H1 (cell line): Measurements from ENCODE around the gene OR4K2.

ENCODE experiments used
- ASH2L ChIP-seq: fragments of 200-600, 300-600 bp; sonication (generic); IDR thresholded peaks from one replicate; pipeline ENCODE4 v1.7.1; 2017; ENCODE audit warnings: low read length
- CEBPB ChIP-seq: IDR thresholded peaks from 2 replicates; pipeline ENCODE4 v1.6.1; 2012; ENCODE audit warnings: low read depth, low read length
- EP300 ChIP-seq, 2 experiments: IDR thresholded peaks; 1 replicate in 1 of 2; 2 replicates in 1 of 2; pipeline ENCODE4 v1.6.1; 2011 to 2012; ENCODE audit warnings: low read depth in 2 of 2, low read length in 2 of 2, mild to moderate bottlenecking in 2 of 2, borderline replicate concordance in 1 of 2, inconsistent platforms in 1 of 2, moderate library complexity in 1 of 2
- JUND ChIP-seq: IDR thresholded peaks from 2 replicates; pipeline ENCODE4 v1.6.1; 2011; ENCODE audit warnings: mild to moderate bottlenecking, improper control_type of control experiment, low read length
- MAFK ChIP-seq: IDR thresholded peaks from 2 replicates; pipeline ENCODE4 v1.6.1; 2012; ENCODE audit warnings: low read depth, mild to moderate bottlenecking, improper control_type of control experiment, low read length
- POLR2A ChIP-seq, 2 experiments: IDR thresholded peaks; 1 replicate in 1 of 2; 2 replicates in 1 of 2; pipeline ENCODE4 v1.6.1; 2011; ENCODE audit warnings: low read depth in 2 of 2, low read length in 2 of 2, mild to moderate bottlenecking in 2 of 2; ENCODE audit errors: control extremely low read depth in 1 of 2
- RNF2 ChIP-seq: fragments of 200-900, 300-1000 bp; sonication (generic); IDR thresholded peaks from 2 replicates; pipeline ENCODE4 v1.7.1; 2016; ENCODE audit warnings: borderline replicate concordance, low read depth, mild to moderate bottlenecking, antibody characterized with exemption, low read length; ENCODE audit not compliant: poor library complexity, severe bottlenecking; ENCODE audit errors: missing control alignments
- SP1 ChIP-seq: IDR thresholded peaks from 2 replicates; pipeline ENCODE4 v1.6.1; 2011; ENCODE audit warnings: low read depth, low read length
- SRF ChIP-seq: IDR thresholded peaks from 2 replicates; pipeline ENCODE4 v1.6.1; 2011; ENCODE audit warnings: mild to moderate bottlenecking, low read depth, low read length, moderate library complexity
- TAF1 ChIP-seq: IDR thresholded peaks from 2 replicates; pipeline ENCODE4 v1.6.1; 2011; ENCODE audit warnings: mild to moderate bottlenecking, low read depth, low read length
- TF ChIP-seq, protein P1 (sequence below), 3 experiments: IDR thresholded peaks; 1 replicate in 2 of 3; 2 replicates in 1 of 3; pipeline versions ENCODE4 v1.5.1 to v1.6.1; 2011; ENCODE audit warnings: low read length in 3 of 3, mild to moderate bottlenecking in 3 of 3, inconsistent platforms in 2 of 3, low read depth in 1 of 3, moderate library complexity in 1 of 3; ENCODE audit not compliant: insufficient read depth in 1 of 3; ENCODE audit errors: control extremely low read depth in 1 of 3

DNA sequence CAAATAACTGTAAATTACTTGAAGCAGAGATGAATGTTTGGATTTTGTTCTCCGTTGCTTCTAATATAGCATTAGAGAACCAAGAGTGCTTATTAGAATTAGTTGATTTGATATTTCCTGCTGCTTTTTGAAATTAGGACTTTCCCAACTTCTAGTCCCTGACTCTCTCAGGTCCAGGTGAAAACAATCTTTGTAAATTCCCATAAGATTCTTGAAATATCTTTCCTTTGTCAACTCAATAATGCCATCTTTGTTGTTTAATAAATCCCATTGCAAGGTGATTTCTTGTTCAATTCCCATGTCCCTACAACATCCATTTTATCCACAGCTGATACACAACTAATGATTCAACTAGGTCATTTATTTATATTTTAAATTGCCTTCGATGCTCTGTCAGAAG is at the start of gene OR4K2:
- no peak for TF ChIP-seq JUND
- TF ChIP-seq, protein P1, sequence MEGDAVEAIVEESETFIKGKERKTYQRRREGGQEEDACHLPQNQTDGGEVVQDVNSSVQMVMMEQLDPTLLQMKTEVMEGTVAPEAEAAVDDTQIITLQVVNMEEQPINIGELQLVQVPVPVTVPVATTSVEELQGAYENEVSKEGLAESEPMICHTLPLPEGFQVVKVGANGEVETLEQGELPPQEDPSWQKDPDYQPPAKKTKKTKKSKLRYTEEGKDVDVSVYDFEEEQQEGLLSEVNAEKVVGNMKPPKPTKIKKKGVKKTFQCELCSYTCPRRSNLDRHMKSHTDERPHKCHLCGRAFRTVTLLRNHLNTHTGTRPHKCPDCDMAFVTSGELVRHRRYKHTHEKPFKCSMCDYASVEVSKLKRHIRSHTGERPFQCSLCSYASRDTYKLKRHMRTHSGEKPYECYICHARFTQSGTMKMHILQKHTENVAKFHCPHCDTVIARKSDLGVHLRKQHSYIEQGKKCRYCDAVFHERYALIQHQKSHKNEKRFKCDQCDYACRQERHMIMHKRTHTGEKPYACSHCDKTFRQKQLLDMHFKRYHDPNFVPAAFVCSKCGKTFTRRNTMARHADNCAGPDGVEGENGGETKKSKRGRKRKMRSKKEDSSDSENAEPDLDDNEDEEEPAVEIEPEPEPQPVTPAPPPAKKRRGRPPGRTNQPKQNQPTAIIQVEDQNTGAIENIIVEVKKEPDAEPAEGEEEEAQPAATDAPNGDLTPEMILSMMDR (IDR thresholded peaks at IDR 0.05; ENCODE audit: control extremely low read depth in 1 of 3, insufficient read depth in 1 of 3, low read depth in 1 of 3, low read length in 3 of 3) = no peak
- no peak for TF ChIP-seq TAF1
- TF ChIP-seq SP1 = no peak
- TF ChIP-seq MAFK = no peak
- no peak for TF ChIP-seq EP300 (IDR thresholded peaks at IDR 0.05; ENCODE audit: borderline replicate concordance in 1 of 2, low read depth in 2 of 2, low read length in 2 of 2)
- TF ChIP-seq RNF2 = no peak
- no peak for TF ChIP-seq POLR2A (IDR thresholded peaks at IDR 0.05; ENCODE audit: control extremely low read depth in 1 of 2, low read depth in 2 of 2, low read length in 2 of 2)
- no peak for TF ChIP-seq SRF
- no peak for TF ChIP-seq CEBPB
- TF ChIP-seq ASH2L = no peak
